Measurements from ENCODE around the gene SLC16A9. TPM values are rescaled to one million over a fixed set of nuclear protein-coding genes. Genes with fewer than 3 reads are reported as not detected.
"Not testable (repeated sequence)": the region's sequence is repeated elsewhere in the genome, so short reads cannot be mapped to it uniquely, and the experiment has no call there.

Gene SLC16A9
- total RNA-seq, 1 donor = under 0.01 TPM

DNA sequence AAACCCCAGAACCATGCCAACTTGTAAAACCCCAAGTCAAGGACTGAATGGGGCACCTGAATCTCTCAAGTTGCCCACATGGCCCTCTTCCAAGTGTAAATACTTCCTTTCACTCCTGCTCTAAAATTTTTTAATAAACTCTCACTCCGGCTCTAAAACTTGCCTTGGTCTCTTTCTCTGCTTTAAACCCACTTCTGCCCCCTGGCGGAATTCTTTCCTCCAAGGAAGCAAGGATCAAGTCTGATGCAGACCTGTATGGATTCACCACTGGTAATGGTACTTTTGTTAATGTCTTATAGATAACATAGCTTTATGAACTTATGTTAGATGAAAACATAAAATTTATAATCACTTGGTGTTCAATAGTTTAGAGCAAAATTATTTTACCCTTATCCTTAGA lies 33.8 kb downstream of the SLC16A9 start:
- peak; percentile 13 for DNase-seq (ENCODE audit: low read depth)
- H3K4me3 ChIP-seq (ENCODE audit: low read depth, low read length) = no peak overlapping the region
- TF ChIP-seq CTCF (IDR thresholded peaks at IDR 0.05; ENCODE audit: insufficient read depth, low read depth, low read length) = peak; percentile 37

- DNase-seq (ENCODE audit: low read depth) = peak; percentile 14
- H3K4me3 ChIP-seq (ENCODE audit: low read depth, low read length) = no peak overlapping the region
- no peak for TF ChIP-seq CTCF (IDR thresholded peaks at IDR 0.05; ENCODE audit: insufficient read depth, low read depth, low read length)
These were observed 35.3 kb downstream of the SLC16A9 start for GRCh38 chr10:59674215-59674836.

DNA sequence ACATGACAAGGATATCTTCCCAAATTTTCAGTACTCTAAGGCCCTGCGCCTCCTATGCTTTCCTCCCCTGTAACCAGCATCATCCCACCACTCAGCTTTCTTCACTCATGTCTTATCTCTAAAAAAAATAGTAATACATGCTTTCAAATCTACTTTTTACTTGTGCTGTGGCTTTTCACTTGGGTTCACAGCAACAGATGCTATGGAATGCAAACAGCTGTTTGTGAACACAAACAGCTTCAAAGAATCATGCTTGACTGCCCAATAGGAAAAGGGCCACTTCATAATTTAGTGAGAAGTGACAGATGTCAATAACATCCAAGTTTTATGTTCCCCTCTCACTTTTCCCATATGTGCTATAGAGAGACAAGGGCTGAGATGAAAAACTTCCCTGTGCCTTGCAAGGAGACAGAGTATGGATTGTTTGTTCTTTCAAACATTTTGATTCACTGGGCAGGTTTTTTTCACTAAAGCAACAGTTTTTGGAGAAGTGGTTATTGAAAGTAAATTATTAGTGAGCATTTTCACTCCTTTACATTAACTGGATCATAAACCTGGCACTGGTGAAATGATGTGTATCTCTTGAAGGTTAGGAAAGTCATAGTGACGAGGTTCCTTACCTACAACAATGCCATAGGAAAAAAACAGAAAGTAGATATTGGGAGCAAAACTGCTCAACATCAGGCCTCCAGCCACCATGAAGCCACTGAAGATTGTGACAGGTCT lies 37.3 kb downstream of the SLC16A9 start:
- no peak for TF ChIP-seq CTCF (IDR thresholded peaks at IDR 0.05; ENCODE audit: insufficient read depth, low read depth, low read length)
- no peak for DNase-seq (ENCODE audit: low read depth)
- H3K4me3 ChIP-seq (ENCODE audit: low read depth, low read length) = no peak overlapping the region

DNA sequence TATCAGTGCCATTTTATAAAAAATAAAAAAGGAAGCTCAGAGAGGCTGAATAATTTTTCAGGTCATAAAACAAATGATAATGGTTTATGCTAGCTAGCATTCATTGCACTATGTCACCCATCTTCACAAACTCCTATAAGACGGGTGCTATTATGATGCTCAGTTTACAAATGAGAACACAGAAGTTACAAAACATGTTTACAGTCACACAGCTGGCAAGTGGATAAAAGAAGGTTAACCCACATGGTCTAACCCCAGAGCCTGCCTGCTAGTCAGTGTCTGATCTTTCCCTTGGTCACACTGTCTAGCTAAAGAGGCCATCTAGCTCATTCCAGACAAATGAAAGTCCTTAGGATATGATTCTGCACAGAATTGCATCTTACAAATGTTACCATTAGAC lies 39.4 kb downstream of the SLC16A9 start:
- TF ChIP-seq CTCF (IDR thresholded peaks at IDR 0.05; ENCODE audit: insufficient read depth, low read depth, low read length) = no peak
- DNase-seq (ENCODE audit: low read depth) = no peak
- H3K4me3 ChIP-seq (ENCODE audit: low read depth, low read length) = no peak overlapping the region

- TF ChIP-seq CTCF (IDR thresholded peaks at IDR 0.05; ENCODE audit: insufficient read depth, low read depth, low read length) = no peak
- H3K4me3 ChIP-seq (ENCODE audit: low read depth, low read length) = no peak overlapping the region
- peak; percentile 73 for DNase-seq (ENCODE audit: low read depth)
These were observed 41.6 kb downstream of the SLC16A9 start for GRCh38 chr10:59668096-59668495.

GRCh38 chr10:59666310-59666709 lies 43.3 kb downstream of the SLC16A9 start:
- no peak for TF ChIP-seq CTCF (IDR thresholded peaks at IDR 0.05; ENCODE audit: insufficient read depth, low read depth, low read length)
- DNase-seq (ENCODE audit: low read depth) = no peak
- H3K4me3 ChIP-seq (ENCODE audit: low read depth, low read length) = no peak overlapping the region

DNA sequence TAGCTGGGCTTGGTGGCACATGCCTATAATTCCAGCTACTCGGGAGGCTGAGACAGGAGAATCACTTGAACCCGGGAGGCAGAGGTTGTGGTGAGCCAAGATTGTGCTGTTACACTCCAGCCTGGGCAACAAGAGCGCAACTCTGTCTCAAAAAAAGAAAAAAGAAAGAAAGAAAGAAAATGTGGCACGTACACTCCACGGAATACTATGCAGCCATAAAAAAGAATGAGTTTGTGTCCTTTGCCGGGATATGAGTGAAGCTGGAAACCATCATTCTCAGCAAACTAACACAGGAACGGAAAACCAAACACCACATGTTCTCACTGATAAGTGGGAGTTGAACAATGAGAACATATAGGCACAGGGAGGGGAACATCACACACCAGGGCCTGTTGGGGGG lies 46.4 kb downstream of the SLC16A9 start:
- not testable (repeated sequence) for H3K4me3 ChIP-seq (ENCODE audit: low read depth, low read length); DNase-seq (ENCODE audit: low read depth)

All from fibroblast of villous mesenchyme (primary cell).